GM12878 (cell line): Measurements from ENCODE around the gene CMTM1. TPM values are rescaled to one million over a fixed set of nuclear protein-coding genes. Genes with fewer than 3 reads are reported as not detected.
A peak's percentile ranks its signal among the peaks of the same experiment; 100 is the strongest.

ENCODE experiments used
- BACH1 ChIP-seq: fragments of 450-650 bp; IDR thresholded peaks from 2 replicates; pipeline ENCODE4 v1.6.1; 2017; ENCODE audit warnings: mild to moderate bottlenecking, borderline replicate concordance
- NFYB ChIP-seq: IDR thresholded peaks from 2 replicates; pipeline ENCODE4 v1.6.1; 2011; ENCODE audit warnings: low read depth, mild to moderate bottlenecking, low read length, improper control_type of control experiment, moderate library complexity; ENCODE audit not compliant: insufficient read depth
- RCOR1 ChIP-seq: conservative IDR thresholded peaks from 2 replicates; pipeline ENCODE4 v1.6.1; 2012; ENCODE audit warnings: low read depth, low read length, improper control_type of control experiment
- polyA plus RNA-seq, 11 experiments: library from polyadenylated mRNA; depleted of rRNA in 4 of 11; unstranded in 6 of 11; stranded (reverse) in 5 of 11; fragments of >200 nt; fragmentation: Nextera tagmentation in 4 of 11; fragmentation: Illumina TruSeq in 1 of 11; extraction: Ambion mirVana in 4 of 11; extraction: Trizol in 1 of 11; gene quantifications; 1 replicate in 1 of 11; 2 replicates in 10 of 11; pipeline versions ENCODE4 v1.2.1 to v1.2.3, GENCODE V29; 2011 to 2016; ENCODE audit warnings: inconsistent platforms in 2 of 11, missing spikeins in 2 of 11, low read depth in 1 of 11
- total RNA-seq, 4 experiments: library from RNA; depleted of rRNA in 3 of 4; stranded (reverse); fragments of >200 nt in 3 of 4; fragmentation: Illumina TruSeq in 1 of 4; extraction: Trizol in 1 of 4; gene quantifications; 2 replicates each; pipeline versions ENCODE4 v1.2.1 to v1.2.3, GENCODE V29; 2013 to 2021
- TF ChIP-seq, protein P1 (sequence below): fragments of 450-650 bp; IDR thresholded peaks from 2 replicates; pipeline ENCODE4 v1.6.1; 2017; ENCODE audit warnings: mild to moderate bottlenecking, low read depth, inconsistent platforms; ENCODE audit not compliant: poor library complexity, severe bottlenecking
- TF ChIP-seq, protein P2 (sequence below): fragments of 450-650 bp; IDR thresholded peaks from 2 replicates; pipeline ENCODE4 v1.6.1; 2017; ENCODE audit warnings: mild to moderate bottlenecking, moderate library complexity
- TF ChIP-seq, protein P3 (sequence below): IDR thresholded peaks from 2 replicates; pipeline ENCODE4 v1.6.1; 2012; ENCODE audit warnings: low read depth, low read length, improper control_type of control experiment
- TF ChIP-seq, protein P4 (sequence below): fragments of 450-650 bp; IDR thresholded peaks from 2 replicates; pipeline ENCODE4 v1.6.1; 2016; ENCODE audit warnings: mild to moderate bottlenecking, moderate library complexity, borderline replicate concordance
- TF ChIP-seq, protein P5 (sequence below): IDR thresholded peaks from 2 replicates; pipeline ENCODE4 v1.6.1; 2012; ENCODE audit warnings: improper control_type of control experiment, low read depth, low read length; ENCODE audit not compliant: insufficient replicate concordance

Gene CMTM1
- total and polyA plus RNA-seq, 10 of the 15 experiments (the other 5 are each of a cell fraction or from before 2014, with no cell fraction given), result 0.09 to 3.0 (median 1.4) TPM; not detected in 2

DNA sequence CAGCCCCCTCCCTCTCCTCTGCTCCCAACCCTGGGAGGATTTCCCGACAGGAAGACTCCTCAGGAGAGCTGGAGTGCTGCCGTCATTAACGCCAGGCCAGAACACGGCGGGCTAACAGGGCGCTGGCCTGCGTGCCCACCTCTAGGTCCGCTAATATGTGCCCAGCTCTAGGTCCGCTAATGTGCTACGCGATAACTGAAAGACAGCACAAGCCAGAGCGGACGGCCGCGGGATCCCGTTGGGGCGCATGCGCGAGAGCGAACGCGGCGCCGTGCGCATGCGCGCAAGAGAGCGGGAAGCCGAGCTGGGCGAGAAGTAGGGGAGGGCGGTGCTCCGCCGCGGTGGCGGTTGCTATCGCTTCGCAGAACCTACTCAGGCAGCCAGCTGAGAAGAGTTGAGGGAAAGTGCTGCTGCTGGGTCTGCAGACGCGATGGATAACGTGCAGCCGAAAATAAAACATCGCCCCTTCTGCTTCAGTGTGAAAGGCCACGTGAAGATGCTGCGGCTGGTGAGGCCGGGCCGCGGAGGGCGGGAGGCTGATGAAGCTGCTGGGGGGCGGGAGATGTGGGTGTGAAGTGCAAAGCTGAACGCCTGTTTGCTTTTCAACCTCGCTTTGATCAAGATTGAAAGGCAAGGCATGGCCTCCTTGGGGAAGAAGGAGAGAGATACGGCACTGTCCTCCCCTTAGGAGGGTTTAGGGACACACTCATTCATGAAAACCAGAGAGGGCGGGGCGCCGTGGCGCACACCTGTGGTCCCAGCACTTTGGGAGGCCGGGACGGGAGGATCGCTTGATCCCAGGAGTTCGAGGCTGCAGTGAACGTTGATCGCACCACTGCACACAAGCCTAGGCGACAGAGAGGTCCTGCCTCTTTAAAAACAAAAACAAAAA is 13.7 kb upstream of the CMTM1 start, which contains the start of gene CKLF (continued):
- TF ChIP-seq NFYB (no peak), RCOR1 (no peak), BACH1 (peak; percentile 41; the same call in 1 of the 2 replicates)
- TF ChIP-seq, protein P1, sequence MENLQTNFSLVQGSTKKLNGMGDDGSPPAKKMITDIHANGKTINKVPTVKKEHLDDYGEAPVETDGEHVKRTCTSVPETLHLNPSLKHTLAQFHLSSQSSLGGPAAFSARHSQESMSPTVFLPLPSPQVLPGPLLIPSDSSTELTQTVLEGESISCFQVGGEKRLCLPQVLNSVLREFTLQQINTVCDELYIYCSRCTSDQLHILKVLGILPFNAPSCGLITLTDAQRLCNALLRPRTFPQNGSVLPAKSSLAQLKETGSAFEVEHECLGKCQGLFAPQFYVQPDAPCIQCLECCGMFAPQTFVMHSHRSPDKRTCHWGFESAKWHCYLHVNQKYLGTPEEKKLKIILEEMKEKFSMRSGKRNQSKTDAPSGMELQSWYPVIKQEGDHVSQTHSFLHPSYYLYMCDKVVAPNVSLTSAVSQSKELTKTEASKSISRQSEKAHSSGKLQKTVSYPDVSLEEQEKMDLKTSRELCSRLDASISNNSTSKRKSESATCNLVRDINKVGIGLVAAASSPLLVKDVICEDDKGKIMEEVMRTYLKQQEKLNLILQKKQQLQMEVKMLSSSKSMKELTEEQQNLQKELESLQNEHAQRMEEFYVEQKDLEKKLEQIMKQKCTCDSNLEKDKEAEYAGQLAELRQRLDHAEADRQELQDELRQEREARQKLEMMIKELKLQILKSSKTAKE, result no peak
- TF ChIP-seq, protein P2, sequence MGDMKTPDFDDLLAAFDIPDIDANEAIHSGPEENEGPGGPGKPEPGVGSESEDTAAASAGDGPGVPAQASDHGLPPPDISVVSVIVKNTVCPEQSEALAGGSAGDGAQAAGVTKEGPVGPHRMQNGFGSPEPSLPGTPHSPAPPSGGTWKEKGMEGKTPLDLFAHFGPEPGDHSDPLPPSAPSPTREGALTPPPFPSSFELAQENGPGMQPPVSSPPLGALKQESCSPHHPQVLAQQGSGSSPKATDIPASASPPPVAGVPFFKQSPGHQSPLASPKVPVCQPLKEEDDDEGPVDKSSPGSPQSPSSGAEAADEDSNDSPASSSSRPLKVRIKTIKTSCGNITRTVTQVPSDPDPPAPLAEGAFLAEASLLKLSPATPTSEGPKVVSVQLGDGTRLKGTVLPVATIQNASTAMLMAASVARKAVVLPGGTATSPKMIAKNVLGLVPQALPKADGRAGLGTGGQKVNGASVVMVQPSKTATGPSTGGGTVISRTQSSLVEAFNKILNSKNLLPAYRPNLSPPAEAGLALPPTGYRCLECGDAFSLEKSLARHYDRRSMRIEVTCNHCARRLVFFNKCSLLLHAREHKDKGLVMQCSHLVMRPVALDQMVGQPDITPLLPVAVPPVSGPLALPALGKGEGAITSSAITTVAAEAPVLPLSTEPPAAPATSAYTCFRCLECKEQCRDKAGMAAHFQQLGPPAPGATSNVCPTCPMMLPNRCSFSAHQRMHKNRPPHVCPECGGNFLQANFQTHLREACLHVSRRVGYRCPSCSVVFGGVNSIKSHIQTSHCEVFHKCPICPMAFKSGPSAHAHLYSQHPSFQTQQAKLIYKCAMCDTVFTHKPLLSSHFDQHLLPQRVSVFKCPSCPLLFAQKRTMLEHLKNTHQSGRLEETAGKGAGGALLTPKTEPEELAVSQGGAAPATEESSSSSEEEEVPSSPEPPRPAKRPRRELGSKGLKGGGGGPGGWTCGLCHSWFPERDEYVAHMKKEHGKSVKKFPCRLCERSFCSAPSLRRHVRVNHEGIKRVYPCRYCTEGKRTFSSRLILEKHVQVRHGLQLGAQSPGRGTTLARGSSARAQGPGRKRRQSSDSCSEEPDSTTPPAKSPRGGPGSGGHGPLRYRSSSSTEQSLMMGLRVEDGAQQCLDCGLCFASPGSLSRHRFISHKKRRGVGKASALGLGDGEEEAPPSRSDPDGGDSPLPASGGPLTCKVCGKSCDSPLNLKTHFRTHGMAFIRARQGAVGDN, result peak; percentile 98
- TF ChIP-seq, protein P3, sequence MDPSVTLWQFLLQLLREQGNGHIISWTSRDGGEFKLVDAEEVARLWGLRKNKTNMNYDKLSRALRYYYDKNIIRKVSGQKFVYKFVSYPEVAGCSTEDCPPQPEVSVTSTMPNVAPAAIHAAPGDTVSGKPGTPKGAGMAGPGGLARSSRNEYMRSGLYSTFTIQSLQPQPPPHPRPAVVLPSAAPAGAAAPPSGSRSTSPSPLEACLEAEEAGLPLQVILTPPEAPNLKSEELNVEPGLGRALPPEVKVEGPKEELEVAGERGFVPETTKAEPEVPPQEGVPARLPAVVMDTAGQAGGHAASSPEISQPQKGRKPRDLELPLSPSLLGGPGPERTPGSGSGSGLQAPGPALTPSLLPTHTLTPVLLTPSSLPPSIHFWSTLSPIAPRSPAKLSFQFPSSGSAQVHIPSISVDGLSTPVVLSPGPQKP, result no peak
- TF ChIP-seq, protein P4, sequence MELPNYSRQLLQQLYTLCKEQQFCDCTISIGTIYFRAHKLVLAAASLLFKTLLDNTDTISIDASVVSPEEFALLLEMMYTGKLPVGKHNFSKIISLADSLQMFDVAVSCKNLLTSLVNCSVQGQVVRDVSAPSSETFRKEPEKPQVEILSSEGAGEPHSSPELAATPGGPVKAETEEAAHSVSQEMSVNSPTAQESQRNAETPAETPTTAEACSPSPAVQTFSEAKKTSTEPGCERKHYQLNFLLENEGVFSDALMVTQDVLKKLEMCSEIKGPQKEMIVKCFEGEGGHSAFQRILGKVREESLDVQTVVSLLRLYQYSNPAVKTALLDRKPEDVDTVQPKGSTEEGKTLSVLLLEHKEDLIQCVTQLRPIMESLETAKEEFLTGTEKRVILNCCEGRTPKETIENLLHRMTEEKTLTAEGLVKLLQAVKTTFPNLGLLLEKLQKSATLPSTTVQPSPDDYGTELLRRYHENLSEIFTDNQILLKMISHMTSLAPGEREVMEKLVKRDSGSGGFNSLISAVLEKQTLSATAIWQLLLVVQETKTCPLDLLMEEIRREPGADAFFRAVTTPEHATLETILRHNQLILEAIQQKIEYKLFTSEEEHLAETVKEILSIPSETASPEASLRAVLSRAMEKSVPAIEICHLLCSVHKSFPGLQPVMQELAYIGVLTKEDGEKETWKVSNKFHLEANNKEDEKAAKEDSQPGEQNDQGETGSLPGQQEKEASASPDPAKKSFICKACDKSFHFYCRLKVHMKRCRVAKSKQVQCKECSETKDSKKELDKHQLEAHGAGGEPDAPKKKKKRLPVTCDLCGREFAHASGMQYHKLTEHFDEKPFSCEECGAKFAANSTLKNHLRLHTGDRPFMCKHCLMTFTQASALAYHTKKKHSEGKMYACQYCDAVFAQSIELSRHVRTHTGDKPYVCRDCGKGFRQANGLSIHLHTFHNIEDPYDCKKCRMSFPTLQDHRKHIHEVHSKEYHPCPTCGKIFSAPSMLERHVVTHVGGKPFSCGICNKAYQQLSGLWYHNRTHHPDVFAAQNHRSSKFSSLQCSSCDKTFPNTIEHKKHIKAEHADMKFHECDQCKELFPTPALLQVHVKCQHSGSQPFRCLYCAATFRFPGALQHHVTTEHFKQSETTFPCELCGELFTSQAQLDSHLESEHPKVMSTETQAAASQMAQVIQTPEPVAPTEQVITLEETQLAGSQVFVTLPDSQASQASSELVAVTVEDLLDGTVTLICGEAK, result no peak
- TF ChIP-seq, protein P5, sequence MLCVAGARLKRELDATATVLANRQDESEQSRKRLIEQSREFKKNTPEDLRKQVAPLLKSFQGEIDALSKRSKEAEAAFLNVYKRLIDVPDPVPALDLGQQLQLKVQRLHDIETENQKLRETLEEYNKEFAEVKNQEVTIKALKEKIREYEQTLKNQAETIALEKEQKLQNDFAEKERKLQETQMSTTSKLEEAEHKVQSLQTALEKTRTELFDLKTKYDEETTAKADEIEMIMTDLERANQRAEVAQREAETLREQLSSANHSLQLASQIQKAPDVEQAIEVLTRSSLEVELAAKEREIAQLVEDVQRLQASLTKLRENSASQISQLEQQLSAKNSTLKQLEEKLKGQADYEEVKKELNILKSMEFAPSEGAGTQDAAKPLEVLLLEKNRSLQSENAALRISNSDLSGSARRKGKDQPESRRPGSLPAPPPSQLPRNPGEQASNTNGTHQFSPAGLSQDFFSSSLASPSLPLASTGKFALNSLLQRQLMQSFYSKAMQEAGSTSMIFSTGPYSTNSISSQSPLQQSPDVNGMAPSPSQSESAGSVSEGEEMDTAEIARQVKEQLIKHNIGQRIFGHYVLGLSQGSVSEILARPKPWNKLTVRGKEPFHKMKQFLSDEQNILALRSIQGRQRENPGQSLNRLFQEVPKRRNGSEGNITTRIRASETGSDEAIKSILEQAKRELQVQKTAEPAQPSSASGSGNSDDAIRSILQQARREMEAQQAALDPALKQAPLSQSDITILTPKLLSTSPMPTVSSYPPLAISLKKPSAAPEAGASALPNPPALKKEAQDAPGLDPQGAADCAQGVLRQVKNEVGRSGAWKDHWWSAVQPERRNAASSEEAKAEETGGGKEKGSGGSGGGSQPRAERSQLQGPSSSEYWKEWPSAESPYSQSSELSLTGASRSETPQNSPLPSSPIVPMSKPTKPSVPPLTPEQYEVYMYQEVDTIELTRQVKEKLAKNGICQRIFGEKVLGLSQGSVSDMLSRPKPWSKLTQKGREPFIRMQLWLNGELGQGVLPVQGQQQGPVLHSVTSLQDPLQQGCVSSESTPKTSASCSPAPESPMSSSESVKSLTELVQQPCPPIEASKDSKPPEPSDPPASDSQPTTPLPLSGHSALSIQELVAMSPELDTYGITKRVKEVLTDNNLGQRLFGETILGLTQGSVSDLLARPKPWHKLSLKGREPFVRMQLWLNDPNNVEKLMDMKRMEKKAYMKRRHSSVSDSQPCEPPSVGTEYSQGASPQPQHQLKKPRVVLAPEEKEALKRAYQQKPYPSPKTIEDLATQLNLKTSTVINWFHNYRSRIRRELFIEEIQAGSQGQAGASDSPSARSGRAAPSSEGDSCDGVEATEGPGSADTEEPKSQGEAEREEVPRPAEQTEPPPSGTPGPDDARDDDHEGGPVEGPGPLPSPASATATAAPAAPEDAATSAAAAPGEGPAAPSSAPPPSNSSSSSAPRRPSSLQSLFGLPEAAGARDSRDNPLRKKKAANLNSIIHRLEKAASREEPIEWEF, result no peak
